H1 (cell line): ENCODE measurements around the gene SAMM50. TPM values are rescaled to one million over a fixed set of nuclear protein-coding genes. Genes with fewer than 3 reads are reported as not detected.

Source experiments
- CBX5 ChIP-seq: fragments of 300-800, 300-1000 bp; sonication (generic); IDR thresholded peaks from 2 replicates; pipeline ENCODE4 v1.7.1; 2016; ENCODE audit warnings: antibody characterized with exemption, low read length, low read depth
- CBX8 ChIP-seq: fragments of 300-800, 300-1000 bp; sonication (generic); IDR thresholded peaks from 2 replicates; pipeline ENCODE4 v1.7.1; 2016; ENCODE audit warnings: low read depth, low read length, borderline replicate concordance
- CHD7 ChIP-seq: fragments of 300-600 bp; sonication (generic); IDR thresholded peaks from 2 replicates; pipeline ENCODE4 v1.7.1; 2012; ENCODE audit warnings: low read length, moderate library complexity, mild to moderate bottlenecking, inconsistent platforms; ENCODE audit not compliant: insufficient replicate concordance
- EZH2 ChIP-seq: fragments of 200-600 bp; sonication (generic); IDR thresholded peaks from 2 replicates; pipeline ENCODE4 v1.7.1; 2012; ENCODE audit warnings: low read depth, mild to moderate bottlenecking, moderate library complexity, low read length, inconsistent platforms; ENCODE audit not compliant: severe bottlenecking
- KDM1A ChIP-seq: fragments of 200-600, 300-600 bp; sonication (generic); IDR thresholded peaks from 2 replicates; pipeline ENCODE4 v1.7.1; 2016; ENCODE audit warnings: mild to moderate bottlenecking, low read length, borderline replicate concordance
- SP4 ChIP-seq: IDR thresholded peaks from 2 replicates; pipeline ENCODE4 v1.6.1; 2012; ENCODE audit warnings: low read length, inconsistent platforms
- TAF1 ChIP-seq: IDR thresholded peaks from 2 replicates; pipeline ENCODE4 v1.6.1; 2011; ENCODE audit warnings: mild to moderate bottlenecking, low read depth, low read length
- TAF7 ChIP-seq: optimal IDR thresholded peaks from 2 replicates; pipeline ENCODE3; 2011; ENCODE audit warnings: low read depth, mild to moderate bottlenecking, inconsistent platforms, low read length, moderate library complexity, borderline replicate concordance
- TCF12 ChIP-seq: IDR thresholded peaks from 2 replicates; pipeline ENCODE4 v1.6.1; 2011; ENCODE audit warnings: low read depth, mild to moderate bottlenecking, low read length
- polyA plus RNA-seq, 7 experiments: library from polyadenylated mRNA; depleted of rRNA in 3 of 7; stranded (reverse) in 5 of 7; unstranded in 2 of 7; fragments of >200 nt in 5 of 7; fragments of 200-250 nt in 2 of 7; gene quantifications; 1 replicate in 5 of 7; 2 replicates in 1 of 7; 4 replicates in 1 of 7; pipeline versions ENCODE4 v1.2.1 to v1.2.3, GENCODE V29; 2011 to 2013; ENCODE audit warnings: missing spikeins in 2 of 7, mixed read lengths in 2 of 7
- total RNA-seq: library from RNA; stranded (reverse); fragmentation: NEBNext Ultra II Directional; extraction: Animal tissue kit (Norgen Biotek cat#: 25700); gene quantifications from 2 replicates; pipeline ENCODE4 v1.2.1, GENCODE V29; 2021
- TF ChIP-seq, protein P1 (sequence below): IDR thresholded peaks from 2 replicates; pipeline ENCODE4 v1.6.1; 2012; ENCODE audit warnings: inconsistent platforms

SAMM50 gene
- total and polyA plus RNA-seq, 2 of the 8 experiments (the other 6 are each of a cell fraction or from before 2014, with no cell fraction given) = 45.4 to 70.3 TPM

DNA sequence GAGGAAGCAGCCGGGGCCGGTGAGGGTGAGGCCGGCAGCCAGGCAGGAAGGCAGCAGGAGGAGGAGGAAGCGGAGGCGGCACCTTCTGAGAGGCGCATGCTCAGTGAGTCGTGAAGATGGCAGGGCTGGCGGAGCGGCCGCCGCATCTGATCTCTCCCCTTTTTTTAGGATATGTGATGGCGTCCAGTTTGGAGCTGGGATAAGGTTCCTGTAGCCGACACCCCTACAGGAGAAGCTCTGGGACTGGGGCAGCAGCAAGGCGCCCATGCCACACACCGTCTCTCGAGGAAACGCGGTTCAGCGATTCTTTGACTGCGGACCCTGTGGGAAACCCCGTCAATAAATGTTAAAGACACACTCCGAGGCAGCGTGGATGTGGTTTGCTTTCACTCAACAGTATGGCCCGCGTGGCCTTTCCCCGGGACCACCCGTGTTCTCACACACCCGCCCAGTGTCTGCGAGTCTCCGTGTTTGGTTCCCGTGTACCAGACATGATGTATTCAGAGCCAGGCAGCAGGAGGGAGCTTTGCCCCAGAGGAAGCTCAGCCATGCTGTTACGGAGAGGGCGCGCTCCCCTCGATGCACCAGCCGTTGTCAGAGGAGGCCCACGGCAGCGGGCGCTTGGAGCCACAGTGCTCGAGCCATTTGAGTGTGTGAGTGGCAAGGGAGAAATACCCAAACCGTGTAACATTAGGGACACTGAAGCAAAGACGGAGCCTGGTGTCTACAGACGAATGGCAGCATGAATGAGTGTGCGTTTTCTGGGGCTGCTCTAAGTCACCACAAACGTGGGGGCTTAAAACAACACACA lies 41.1 kb downstream of the SAMM50 start (continued):
- no peak for TF ChIP-seq CHD7
- no peak for TF ChIP-seq TAF1
- no peak for TF ChIP-seq SP4
- TF ChIP-seq CBX5 = no peak
- TF ChIP-seq TAF7 = no peak
- TF ChIP-seq TCF12 = no peak
- TF ChIP-seq CBX8 = no peak
- no peak for TF ChIP-seq KDM1A
- TF ChIP-seq, protein P1, sequence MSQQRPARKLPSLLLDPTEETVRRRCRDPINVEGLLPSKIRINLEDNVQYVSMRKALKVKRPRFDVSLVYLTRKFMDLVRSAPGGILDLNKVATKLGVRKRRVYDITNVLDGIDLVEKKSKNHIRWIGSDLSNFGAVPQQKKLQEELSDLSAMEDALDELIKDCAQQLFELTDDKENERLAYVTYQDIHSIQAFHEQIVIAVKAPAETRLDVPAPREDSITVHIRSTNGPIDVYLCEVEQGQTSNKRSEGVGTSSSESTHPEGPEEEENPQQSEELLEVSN = no peak
- no peak for TF ChIP-seq EZH2
